ENCODE results near the gene HAVCR1.

Gene HAVCR1

DNA sequence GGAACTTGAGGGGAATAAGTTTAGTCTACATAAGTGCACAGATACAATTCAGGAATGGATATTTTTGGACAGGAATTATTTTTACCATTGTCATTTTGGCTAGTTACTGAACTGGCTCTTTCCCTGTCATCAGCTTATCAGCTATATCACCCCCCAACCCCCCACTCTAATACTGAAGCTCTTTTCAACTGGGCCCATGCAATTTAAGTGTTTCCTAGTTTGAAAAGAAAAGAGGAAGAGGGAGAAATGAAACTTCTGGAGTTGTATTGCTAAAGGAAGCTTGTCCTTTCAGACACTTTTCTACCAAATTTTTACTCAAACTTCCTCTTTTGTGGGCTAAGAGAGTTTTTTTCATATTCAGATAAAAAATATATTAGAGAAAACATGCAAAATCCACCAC lies 77.4 kb downstream of the HAVCR1 start:
- no peak for DNase-seq

Data from HCEC 1CT (cell line).